NCI-H446 (cell line): ENCODE data around the gene MYCBPAP.

Experiments
- DNase-seq, 2 experiments: peaks; one replicate each; lab custom pipeline; 2025; lab: John Stamatoyannopoulos, UW

Gene MYCBPAP

GRCh38 chr17:50519141-50519834, 11.0 kb downstream of the MYCBPAP start:
- DNase-seq: no peak

DNA sequence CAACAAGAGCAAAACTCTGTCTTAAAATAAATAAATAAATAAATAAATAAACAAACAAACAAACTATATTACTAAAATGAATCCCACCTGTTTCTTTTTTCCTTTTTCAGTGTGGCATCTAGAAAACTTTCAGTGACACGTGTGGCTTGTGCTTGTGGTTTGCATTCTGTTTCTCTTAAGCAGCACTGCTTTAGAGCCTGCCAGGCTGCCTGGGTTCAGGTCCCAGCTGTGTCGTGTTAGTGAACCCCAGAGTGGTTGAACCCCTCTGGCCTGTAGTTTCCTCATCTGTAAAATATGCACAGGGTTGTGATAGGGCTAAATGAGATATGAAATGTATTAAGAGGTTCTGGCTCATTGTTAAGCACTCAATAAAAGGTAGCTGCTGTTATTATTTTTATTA, 12.2 kb downstream of the MYCBPAP start:
- no peak for DNase-seq

DNA sequence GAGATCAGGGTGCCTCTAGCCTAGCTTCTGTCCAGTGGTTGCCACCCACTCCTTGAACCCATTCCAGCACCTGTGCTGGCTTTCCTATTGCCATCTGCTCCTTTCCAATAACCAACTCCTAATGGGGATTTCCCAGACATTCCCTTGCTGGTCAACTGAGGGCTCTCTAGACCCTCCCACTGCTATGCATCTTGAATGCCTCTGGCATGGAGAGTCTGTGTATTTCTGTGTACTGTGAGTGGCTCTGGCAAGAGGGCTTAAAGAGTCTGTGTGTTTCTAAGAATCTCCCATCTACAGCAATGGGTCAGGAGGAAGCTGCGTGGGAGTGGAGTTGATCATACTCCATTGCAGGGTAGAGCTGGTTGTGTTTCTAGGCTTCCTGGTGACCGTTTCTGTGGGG, 13.3 kb downstream of the MYCBPAP start:
- DNase-seq: no peak

DNA sequence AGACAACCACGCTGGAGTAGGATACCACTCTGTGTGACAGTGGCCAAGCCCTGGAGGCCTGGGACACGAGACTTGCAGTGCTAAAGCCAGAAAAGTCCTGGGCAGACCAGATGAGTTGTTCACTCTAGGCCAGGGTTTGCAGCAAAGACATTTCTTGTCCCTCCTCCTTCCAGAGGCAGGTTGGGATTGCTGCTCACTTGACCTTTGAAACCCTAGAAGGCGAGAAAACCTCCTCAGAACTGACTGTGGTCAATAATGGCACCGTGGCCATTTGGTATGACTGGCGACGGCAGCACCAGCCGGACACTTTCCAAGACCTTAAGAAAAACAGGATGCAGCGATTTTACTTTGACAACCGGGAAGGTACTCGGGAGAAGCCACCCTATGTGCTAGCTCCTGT, 14.5 kb downstream of the MYCBPAP start:
- DNase-seq: no peak

GRCh38 chr17:50523208-50523607, 15.0 kb downstream of the MYCBPAP start:
- DNase-seq: no peak

DNA sequence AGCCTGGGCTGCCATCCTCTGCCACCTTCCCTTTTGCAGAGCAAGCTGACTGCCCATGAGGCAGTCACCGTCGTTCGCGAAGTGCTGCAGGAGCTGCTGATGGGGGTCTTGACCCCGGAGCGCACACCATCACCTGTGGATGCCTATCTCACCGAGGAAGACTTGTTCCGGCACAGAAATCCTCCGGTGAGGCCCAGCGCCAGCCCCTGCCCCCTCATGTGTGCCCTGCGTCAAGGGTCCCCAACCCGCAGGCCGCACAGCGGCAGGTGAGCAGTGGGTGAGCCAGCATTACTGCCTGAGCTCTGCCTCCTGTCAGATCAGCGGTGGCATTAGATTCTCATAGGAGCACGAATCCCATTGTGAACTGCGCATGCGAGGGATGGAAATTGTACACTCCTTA, 16.6 kb downstream of the MYCBPAP start:
- DNase-seq: no peak

- DNase-seq: no peak
Observed at GRCh38 chr17:50527155-50527762, 19.0 kb downstream of the MYCBPAP start.

DNA sequence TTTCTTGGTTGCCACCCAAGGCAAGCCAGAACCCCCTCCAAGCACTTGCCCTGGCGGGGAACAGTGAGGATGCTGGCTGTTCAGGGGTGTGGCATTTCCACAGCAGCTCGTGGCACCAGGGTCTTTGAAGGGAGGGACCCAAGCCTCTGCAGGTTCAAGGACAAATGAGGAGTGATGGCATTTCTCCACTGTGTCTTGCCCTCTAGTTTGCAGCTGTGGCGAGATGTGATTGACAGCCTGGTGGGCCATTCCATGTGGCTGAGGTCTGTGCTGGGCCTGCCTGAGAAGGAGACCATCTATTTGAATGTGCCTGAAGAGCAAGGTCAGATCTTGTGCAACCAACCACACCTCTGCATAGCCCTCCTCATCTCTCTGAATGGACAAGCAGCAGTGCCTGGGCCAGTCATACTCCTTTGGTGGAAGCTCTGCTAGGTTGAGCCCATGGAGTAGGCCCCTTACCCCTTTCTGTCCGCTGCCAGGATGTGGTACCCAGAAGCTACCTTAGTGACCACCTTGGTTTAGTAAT, 19.8 kb downstream of the MYCBPAP start:
- DNase-seq: no peak

DNA sequence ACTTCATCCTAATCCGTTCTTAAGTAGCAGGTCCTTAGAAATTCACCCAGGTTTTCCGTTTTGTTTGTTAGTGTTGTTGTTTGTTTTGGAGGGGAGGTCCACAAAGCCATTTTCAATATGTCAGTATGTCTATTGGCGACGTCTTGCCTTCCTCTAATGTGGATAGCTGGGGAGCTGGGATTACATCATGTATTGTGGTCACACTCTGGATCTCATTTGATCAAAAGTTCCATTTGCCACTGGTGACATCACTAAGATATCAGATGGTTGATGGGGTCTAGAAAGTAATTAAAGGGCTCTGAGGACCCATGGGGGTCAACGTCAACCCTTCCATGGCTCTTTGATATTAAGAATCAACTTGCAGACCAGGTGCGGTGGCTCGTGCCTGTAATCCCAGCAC, 21.6 kb downstream of the MYCBPAP start:
- DNase-seq: no peak

- no peak for DNase-seq
Observed at GRCh38 chr17:50531428-50532025, 23.3 kb downstream of the MYCBPAP start.

DNA sequence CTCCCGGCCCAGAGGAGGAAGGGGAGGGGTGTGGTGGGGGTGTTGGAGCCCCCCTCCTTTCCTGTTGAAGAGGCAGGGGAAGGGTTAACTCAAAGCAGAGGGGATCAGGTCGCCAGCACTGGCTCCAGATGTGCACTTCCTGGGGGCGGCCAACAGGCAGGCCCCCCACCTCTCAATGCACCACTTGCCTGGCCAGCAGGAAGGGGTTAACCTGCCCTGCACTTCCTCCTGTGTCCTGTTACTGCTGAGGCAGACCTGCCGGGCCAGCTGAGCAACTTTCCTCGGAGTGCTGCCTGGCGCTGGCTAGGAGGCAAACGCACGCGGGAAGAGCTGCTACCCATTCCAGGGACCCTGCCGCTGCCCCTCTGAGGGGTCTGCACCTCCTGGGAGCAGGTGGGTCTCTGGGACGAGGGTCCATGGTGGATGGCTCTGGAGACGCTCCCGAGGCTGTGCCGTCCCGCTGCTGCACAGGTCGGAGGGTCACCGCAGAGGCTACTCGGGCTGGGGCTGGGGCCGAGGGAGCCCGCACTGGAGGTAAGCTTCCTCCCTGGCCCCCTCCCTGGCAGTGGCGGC, 24.3 kb downstream of the MYCBPAP start, which contains the start of gene EPN3:
TSS of gene EPN3 (plus strand) at position 284 of the 573 bp plus-strand sequence. CDS start 3,822 bp downstream, outside the sequence.
- no peak for DNase-seq

DNA sequence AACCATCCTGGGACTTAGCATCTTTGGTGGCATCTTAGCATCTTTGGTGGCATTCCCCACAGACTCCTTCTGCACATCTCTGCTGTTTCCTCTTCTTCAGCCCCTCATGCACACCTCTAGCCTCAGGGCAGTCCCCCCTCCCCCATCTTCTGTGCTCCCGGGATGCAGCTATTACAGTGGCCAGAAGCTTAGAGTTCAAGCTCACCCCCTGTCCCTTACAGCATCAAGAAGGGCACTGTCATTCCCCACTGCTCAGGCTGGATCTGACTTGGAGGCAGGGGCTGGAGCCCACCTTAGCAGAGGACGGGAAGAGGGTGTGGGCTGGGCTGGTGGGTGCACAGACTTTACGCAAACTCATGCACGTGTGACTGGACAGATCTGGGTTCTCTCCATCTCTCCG, 24.9 kb downstream of the MYCBPAP start:
- no peak for DNase-seq

- no peak for DNase-seq
Observed at GRCh38 chr17:50533720-50534148, 25.5 kb downstream of the MYCBPAP start.

- DNase-seq: no peak
Observed at GRCh38 chr17:50534222-50534978, 26.2 kb downstream of the MYCBPAP start.

- DNase-seq: no peak
Observed at GRCh38 chr17:50534979-50535326, 26.7 kb downstream of the MYCBPAP start.

DNA sequence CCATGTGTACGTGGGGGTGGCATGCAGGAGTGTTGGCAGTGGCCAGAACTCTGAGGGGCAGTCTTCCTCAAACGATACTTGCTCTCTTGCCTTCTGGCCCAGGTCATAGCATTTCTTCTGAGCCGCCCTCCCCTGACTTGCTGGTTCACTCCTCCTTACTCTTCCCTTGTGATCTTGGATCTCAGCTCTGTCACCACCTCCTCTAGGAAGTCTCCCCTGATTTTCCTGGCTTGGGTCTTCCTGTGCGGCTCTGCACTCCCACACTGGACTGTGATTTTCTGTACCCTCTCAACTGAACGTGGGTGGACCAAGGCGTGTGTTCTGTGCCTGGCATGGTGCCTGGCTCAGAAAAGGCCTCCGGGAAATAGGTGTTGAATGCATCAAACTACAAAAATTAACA, 27.2 kb downstream of the MYCBPAP start:
- no peak for DNase-seq

GRCh38 chr17:50536683-50537646, 28.7 kb downstream of the MYCBPAP start:
- no peak for DNase-seq

DNA sequence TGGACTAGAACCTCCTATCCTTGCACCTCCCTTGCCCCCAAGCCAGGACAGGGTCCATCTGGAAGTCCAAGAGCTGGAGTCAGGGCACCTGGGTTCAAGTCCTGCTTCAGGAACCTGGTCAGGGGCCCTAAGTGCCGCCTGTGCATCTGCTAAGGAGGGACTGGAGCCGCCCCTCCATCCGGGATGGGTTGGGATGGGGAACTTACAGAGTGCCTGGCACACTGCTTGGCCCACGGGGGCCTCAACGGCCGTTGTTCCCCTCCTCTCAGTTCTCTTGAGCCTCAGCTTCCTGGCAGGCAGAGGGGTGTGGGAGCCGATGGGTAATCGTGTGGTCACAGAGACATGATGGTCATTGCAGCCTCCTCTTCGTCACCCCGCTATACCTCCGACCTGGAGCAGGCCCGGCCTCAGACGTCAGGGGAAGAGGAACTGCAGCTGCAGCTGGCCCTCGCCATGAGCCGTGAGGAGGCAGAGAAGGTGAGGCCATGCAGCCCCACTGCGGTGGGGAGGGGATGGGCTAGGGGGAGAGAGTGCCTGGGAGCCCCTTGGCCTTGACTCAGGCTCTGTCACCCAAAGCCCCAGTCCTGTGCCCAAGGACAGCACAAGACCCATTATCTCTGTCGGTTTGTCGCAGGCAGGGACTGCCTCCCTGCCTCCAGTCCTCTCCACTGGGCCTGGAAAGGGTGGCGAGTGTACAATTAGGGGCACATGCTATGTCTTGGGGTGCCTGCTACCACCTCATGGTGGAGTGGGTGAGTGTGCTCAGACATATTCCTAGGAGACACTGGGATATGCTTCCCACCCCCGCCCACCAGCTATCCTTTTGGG, 29.7 kb downstream of the MYCBPAP start:
- no peak for DNase-seq

GRCh38 chr17:50538549-50539410, 30.5 kb downstream of the MYCBPAP start:
- no peak for DNase-seq
